Measurements from ENCODE around the gene ELP4. TPM values are rescaled to one million over a fixed set of nuclear protein-coding genes. Genes with fewer than 3 reads are reported as not detected.

ELP4 gene
- total RNA-seq, 1 donor from 2014 or later, result 37.1 TPM

DNA sequence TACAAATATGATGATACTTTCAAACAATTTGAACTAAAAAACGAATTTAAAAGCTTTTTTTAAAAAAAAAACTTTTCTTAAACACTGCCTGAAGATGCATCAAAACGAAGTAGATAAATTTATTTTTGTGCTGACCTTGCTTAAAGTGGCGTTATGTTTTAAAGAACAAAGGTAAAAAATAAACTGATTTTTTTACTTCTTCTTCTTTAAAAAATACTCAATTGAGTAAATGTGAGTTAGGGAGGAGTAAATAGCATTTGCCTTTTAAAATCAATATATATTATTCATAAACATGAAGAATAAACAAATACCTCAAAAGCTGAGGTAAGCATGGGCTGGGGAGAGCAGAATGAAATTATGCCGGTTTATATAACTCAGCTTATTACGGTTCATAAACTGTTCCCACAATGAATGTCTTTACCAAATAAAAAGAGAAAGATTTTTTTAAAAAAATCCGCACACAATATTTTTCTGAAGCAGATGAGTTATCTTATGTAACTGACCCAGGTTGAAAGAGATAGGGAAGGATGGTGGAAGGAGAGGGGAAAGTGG lies 292.5 kb downstream of the ELP4 start:
- no peak overlapping the region for H3K4me3 ChIP-seq
- H3K27me3 ChIP-seq, result peaks cover 66% of the 10 kb centered on the region
- no peaks in the 10 kb centered on the region for H3K9me3 ChIP-seq
- no peaks in the 10 kb centered on the region for H3K36me3 ChIP-seq
- DNase-seq (ENCODE audit: low spot score in 2 of 2), result no peak
- H3K4me1 ChIP-seq, result peaks cover 2 to 6% of the 10 kb centered on the region in 2 donors
- intact Hi-C loops (cut with DNase I), result no loop called here
- TF ChIP-seq CTCF (IDR thresholded peaks at IDR 0.05), result no peak
- H3K27ac ChIP-seq, result no peak overlapping the region

DNA sequence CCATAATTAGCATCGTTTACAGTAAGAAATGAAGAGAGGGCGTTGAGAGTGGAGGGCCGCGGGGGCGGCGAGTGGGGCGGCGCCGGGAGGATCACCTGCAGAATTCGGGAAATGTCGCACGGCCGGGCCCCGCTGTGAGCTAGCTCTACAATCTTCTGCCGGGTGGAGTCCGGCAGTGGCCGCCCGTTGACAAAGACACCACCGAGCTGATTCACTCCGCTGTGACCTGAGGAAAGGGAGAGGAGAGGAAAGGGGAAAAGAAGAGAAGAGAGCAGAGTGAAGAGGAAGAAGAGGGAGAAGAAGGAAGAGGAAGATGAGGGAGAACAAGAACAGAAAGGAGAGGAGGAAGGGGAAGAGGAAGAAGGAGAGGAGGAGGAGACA lies 293.0 kb downstream of the ELP4 start:
- Histone ChIP-seq H3K9me3 (no peaks in the 10 kb centered on the region), H3K36me3 (no peaks in the 10 kb centered on the region), H3K27me3 (peaks cover 70% of the 10 kb centered on the region), H3K27ac (no peak overlapping the region), H3K4me3 (no peak overlapping the region), H3K4me1 (peaks cover 2 to 6% of the 10 kb centered on the region in 2 donors)
- no peak for DNase-seq (ENCODE audit: low spot score in 2 of 2)
- intact Hi-C loops (cut with DNase I), result no loop called here
- no peak for TF ChIP-seq CTCF (IDR thresholded peaks at IDR 0.05)

DNA sequence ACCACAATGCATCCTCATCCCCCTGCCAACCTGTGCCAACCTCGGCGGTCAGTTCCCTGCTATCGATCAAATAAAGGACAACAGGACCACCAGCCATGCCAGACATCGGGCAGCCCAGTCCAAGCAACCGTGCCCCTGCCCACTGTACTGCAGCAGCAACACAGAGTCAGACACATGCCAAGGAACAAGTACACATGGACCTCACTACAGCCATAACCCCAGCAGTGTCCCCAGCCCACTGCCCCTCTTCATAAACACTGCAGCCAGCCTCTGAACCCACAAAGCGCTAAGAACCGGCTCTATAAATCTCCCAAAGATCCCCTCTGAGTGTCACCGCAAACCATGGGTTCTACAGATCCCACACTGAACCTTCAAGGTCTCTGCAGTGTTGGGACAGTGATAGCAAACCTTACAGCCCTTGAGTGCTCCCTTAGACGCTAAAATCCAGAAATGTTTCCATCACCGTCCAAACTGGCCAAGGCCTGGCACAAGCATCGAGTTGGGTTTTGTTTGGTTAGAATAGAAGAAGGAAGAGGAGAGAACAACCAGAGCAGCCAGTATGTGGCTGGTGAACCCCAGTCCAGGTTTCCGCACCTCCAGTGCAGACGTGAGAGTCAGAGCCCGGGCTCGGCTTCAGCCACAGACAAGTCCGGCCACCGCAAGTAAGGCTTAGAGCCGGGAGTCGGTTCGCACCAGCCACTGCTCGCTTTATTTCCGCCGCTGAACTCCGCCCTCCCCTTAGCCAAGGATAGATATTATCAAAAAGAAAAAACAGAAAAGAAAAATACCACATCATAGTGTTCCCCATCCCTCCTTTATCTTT lies 293.6 kb downstream of the ELP4 start:
- Histone ChIP-seq H3K4me1 (peaks cover 2 to 6% of the 10 kb centered on the region in 2 donors), H3K9me3 (no peaks in the 10 kb centered on the region), H3K27ac (no peak overlapping the region), H3K36me3 (no peaks in the 10 kb centered on the region), H3K4me3 (no peak overlapping the region), H3K27me3 (peaks cover 74% of the 10 kb centered on the region)
- no peak for DNase-seq (ENCODE audit: low spot score in 2 of 2)
- intact Hi-C loops (cut with DNase I), result no loop called here
- TF ChIP-seq CTCF (IDR thresholded peaks at IDR 0.05), result no peak

GRCh38 chr11:31803813-31804311 lies 294.3 kb downstream of the ELP4 start:
- intact Hi-C loops (cut with DNase I), result no loop called here
- Histone ChIP-seq H3K4me1 (peaks cover under 1 to 2% of the 10 kb centered on the region in 2 donors), H3K36me3 (no peaks in the 10 kb centered on the region), H3K27ac (no peak overlapping the region), H3K27me3 (peaks cover 74% of the 10 kb centered on the region), H3K9me3 (no peaks in the 10 kb centered on the region), H3K4me3 (peak overlapping the region in 1 of 2 donors; percentile 34)
- no peak for DNase-seq (ENCODE audit: low spot score in 2 of 2)
- TF ChIP-seq CTCF (IDR thresholded peaks at IDR 0.05), result no peak

GRCh38 chr11:31804312-31805036 lies 294.9 kb downstream of the ELP4 start:
- intact Hi-C loops (cut with DNase I), result no loop called here
- peaks cover 0 to 2% of the 10 kb centered on the region in 2 donors for H3K4me1 ChIP-seq
- no peaks in the 10 kb centered on the region for H3K9me3 ChIP-seq
- DNase-seq (ENCODE audit: low spot score in 2 of 2), result no peak
- H3K36me3 ChIP-seq, result no peaks in the 10 kb centered on the region
- H3K27me3 ChIP-seq, result peaks cover 74% of the 10 kb centered on the region
- peak overlapping the region in 1 of 2 donors; percentile 34 for H3K4me3 ChIP-seq
- no peak overlapping the region for H3K27ac ChIP-seq
- TF ChIP-seq CTCF (IDR thresholded peaks at IDR 0.05), result no peak
